CD14-positive monocyte (primary cell): ENCODE results near the gene ME1. TPM values are rescaled to one million over a fixed set of nuclear protein-coding genes. Genes with fewer than 3 reads are reported as not detected.
"Not testable (repeated sequence)": the region's sequence is repeated elsewhere in the genome, so short reads cannot be mapped to it uniquely, and the experiment has no call there.

Experiments
- DNase-seq, 3 donors: peaks; one replicate each; pipeline ENCODE4 v3.0.0-alpha.2; 2011 to 2022
- H2AFZ ChIP-seq: 2 replicates; pipeline ENCODE4 v1.6.0; 2012; ENCODE audit warnings: mild to moderate bottlenecking, low read depth, low read length, inconsistent platforms; ENCODE audit not compliant: insufficient read depth, poor library complexity, severe bottlenecking
- H3K27ac ChIP-seq, 2 donors: 1 replicate in 1 of 2; 2 replicates in 1 of 2; pipeline ENCODE4 v1.5.1; 2012 to 2013; ENCODE audit warnings: low read length in 2 of 2, control low read depth in 1 of 2, inconsistent platforms in 1 of 2, low read depth in 1 of 2, mild to moderate bottlenecking in 1 of 2
- H3K27me3 ChIP-seq, 2 donors: one replicate each; pipeline versions ENCODE4 v1.6.0 to v1.6.1; 2011 to 2013; ENCODE audit warnings: low read length in 2 of 2; ENCODE audit not compliant: control insufficient read depth in 2 of 2, insufficient read depth in 2 of 2
- H3K36me3 ChIP-seq, 2 donors: replicated peaks in 1 of 2; 1 replicate in 1 of 2; 2 replicates in 1 of 2; pipeline versions ENCODE4 v1.5.1 to v1.6.1; 2012 to 2013; ENCODE audit warnings: low read length in 2 of 2, control low read depth in 1 of 2, inconsistent platforms in 1 of 2, mild to moderate bottlenecking in 1 of 2; ENCODE audit not compliant: insufficient read depth in 2 of 2, control insufficient read depth in 1 of 2
- H3K4me1 ChIP-seq, 2 donors: 1 replicate in 1 of 2; 2 replicates in 1 of 2; pipeline versions ENCODE4 v1.5.1 to v1.6.1; 2012 to 2013; ENCODE audit warnings: low read length in 2 of 2, control low read depth in 1 of 2, inconsistent platforms in 1 of 2, mild to moderate bottlenecking in 1 of 2, moderate library complexity in 1 of 2; ENCODE audit not compliant: insufficient read depth in 2 of 2, control insufficient read depth in 1 of 2
- H3K4me2 ChIP-seq: replicated peaks from 2 replicates; pipeline ENCODE3; 2012; ENCODE audit warnings: low read length, moderate library complexity, mild to moderate bottlenecking; ENCODE audit not compliant: poor library complexity, severe bottlenecking; ENCODE audit errors: extremely low read depth
- H3K4me3 ChIP-seq, 3 experiments: fragments of 200-600 bp in 1 of 3; sonication (generic) in 1 of 3; replicated peaks in 1 of 3; 1 replicate in 2 of 3; 2 replicates in 1 of 3; pipeline ENCODE4 v1.5.1; 2011 to 2013; ENCODE audit warnings: low read length in 3 of 3, mild to moderate bottlenecking in 3 of 3, control low read depth in 2 of 3, low read depth in 2 of 3, inconsistent platforms in 1 of 3, moderate library complexity in 1 of 3
- H3K79me2 ChIP-seq: 2 replicates; pipeline ENCODE4 v1.6.0; 2012; ENCODE audit warnings: mild to moderate bottlenecking, control low read depth, inconsistent platforms, low read length, moderate library complexity; ENCODE audit not compliant: insufficient read depth
- H3K9ac ChIP-seq: 2 replicates; pipeline ENCODE4 v1.6.0; 2017; ENCODE audit warnings: low read length, mild to moderate bottlenecking; ENCODE audit not compliant: insufficient read depth, poor library complexity, severe bottlenecking
- H3K9me3 ChIP-seq, 2 donors: replicated peaks in 1 of 2; 1 replicate in 1 of 2; 2 replicates in 1 of 2; pipeline versions ENCODE4 v1.5.1 to v1.6.1; 2012 to 2013; ENCODE audit warnings: low read length in 2 of 2, control low read depth in 1 of 2; ENCODE audit not compliant: control insufficient read depth in 1 of 2, insufficient read depth in 1 of 2
- H4K20me1 ChIP-seq: 2 replicates; pipeline ENCODE4 v1.6.0; 2012; ENCODE audit warnings: mild to moderate bottlenecking, low read length, control low read depth, moderate library complexity; ENCODE audit not compliant: insufficient read depth
- H3K27ac Mint-ChIP-seq, 7 donors: one replicate each; pipeline ENCODE4 v1.8.0; 2020; ENCODE audit warnings: mild to moderate bottlenecking in 7 of 7, mixed read lengths in 7 of 7, moderate library complexity in 6 of 7, inconsistent platforms in 2 of 7
- H3K27me3 Mint-ChIP-seq, 3 donors: one replicate each; pipeline ENCODE4 v1.8.0; 2021 to 2022; ENCODE audit warnings: low read depth in 3 of 3, mild to moderate bottlenecking in 3 of 3, mixed read lengths in 3 of 3, moderate library complexity in 3 of 3, inconsistent platforms in 1 of 3
- H3K36me3 Mint-ChIP-seq, 2 donors: one replicate each; pipeline ENCODE4 v1.8.0; 2020; ENCODE audit warnings: mixed read lengths in 2 of 2, inconsistent platforms in 1 of 2, mild to moderate bottlenecking in 1 of 2
- H3K4me1 Mint-ChIP-seq: one replicate; pipeline ENCODE4 v1.8.0; 2020; ENCODE audit warnings: mild to moderate bottlenecking, mixed read lengths
- H3K4me3 Mint-ChIP-seq, 2 donors: one replicate each; pipeline ENCODE4 v1.8.0; 2020; ENCODE audit warnings: mild to moderate bottlenecking in 2 of 2, mixed read lengths in 2 of 2, moderate library complexity in 1 of 2
- H3K9me3 Mint-ChIP-seq, 7 donors: one replicate each; pipeline ENCODE4 v1.8.0; 2020 to 2022; ENCODE audit warnings: mixed read lengths in 7 of 7, mild to moderate bottlenecking in 6 of 7, moderate library complexity in 6 of 7, inconsistent platforms in 2 of 7
- WGBS: methylation state at CpG from one replicate; pipeline ENCODE4 v1.1.5; 2013; ENCODE audit warnings: missing lambda C conversion rate; ENCODE audit not compliant: insufficient coverage; 5-methylcytosine and 5-hydroxymethylcytosine counted together
- intact Hi-C, 2 donors: fragments of 100-400 bp; cut with micrococcal nuclease; formaldehyde crosslinking; loops; one replicate each; pipeline versions ENCODE4 v1.15.0 to v1.15.1; 2023
- polyA plus RNA-seq, 3 donors: library from polyadenylated mRNA; depleted of rRNA in 1 of 3; unstranded in 2 of 3; stranded (reverse) in 1 of 3; fragments of 300-500 nt in 2 of 3; fragments of >200 nt in 1 of 3; fragmentation: Illumina TruSeq in 2 of 3; gene quantifications; 1 replicate in 2 of 3; 2 replicates in 1 of 3; pipeline ENCODE4 v1.2.3, GENCODE V29; 2012 to 2021
- TF ChIP-seq, protein P1 (sequence below): fragments of 200-600 bp; IDR thresholded peaks from one replicate; pipeline ENCODE4 v1.8.0; 2022; ENCODE audit warnings: antibody characterized with exemption, mild to moderate bottlenecking

ME1 gene
- polyA plus RNA-seq, 3 donors: 1.3 to 4.0 (median 2.1) TPM

DNA sequence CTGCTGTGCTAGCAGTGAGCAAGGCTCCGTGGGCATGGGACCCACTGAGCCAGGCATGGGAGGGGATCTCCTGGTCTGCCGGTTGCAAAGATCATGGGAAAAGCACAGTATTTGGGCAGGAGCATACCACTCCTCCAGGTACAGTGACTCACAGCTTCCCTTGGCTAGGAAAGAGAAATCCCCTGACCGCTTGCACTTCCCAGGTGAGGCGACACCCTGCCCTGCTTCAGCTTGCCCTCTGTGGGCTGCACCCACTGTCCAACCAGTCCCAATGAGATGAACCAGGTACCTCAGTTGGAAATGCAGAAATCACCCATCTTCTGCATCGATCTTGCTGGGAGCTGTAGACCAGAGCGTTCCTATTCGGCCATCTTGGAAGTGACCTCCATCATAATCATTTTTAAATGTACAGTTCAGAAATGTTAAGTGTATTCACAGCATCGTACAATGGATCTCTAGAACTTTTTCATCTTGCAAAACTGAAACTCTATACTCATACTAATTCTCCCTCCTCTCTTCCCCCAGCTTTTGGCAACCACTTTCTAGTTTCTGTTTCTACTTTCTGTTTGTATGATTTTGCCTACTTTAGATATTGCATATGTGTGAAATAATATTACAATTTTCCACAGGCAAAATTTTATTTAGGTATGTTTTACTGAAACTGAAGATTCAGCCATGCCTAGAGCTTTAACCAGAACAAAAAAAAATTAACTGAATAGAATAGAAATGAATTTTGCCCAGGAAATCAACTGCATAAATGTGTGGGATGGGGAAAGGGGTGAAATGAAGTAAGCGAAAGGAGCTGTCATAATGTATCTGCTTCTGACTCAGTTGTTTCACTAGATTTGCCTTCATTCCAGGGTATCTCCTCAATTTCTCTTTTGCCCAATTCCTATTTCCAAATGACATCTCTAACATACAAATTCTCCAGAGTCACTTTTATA, 137.7 kb downstream of the ME1 start:
- Histone ChIP-seq H3K27ac (no peak overlapping the region), H3K4me3 (no peak overlapping the region), H2AFZ (no peak overlapping the region), H3K9ac (no peak overlapping the region), H3K27me3 (no peaks in the 10 kb centered on the region), H3K4me1 (no peaks in the 10 kb centered on the region), H3K4me2 (no peak overlapping the region), H3K79me2 (no peaks in the 10 kb centered on the region), H3K9me3 (no peaks in the 10 kb centered on the region), H3K36me3 (no peaks in the 10 kb centered on the region), H4K20me1 (no peaks in the 10 kb centered on the region)
- H3K27ac Mint-ChIP-seq: no peak overlapping the region
- TF ChIP-seq, protein P1, sequence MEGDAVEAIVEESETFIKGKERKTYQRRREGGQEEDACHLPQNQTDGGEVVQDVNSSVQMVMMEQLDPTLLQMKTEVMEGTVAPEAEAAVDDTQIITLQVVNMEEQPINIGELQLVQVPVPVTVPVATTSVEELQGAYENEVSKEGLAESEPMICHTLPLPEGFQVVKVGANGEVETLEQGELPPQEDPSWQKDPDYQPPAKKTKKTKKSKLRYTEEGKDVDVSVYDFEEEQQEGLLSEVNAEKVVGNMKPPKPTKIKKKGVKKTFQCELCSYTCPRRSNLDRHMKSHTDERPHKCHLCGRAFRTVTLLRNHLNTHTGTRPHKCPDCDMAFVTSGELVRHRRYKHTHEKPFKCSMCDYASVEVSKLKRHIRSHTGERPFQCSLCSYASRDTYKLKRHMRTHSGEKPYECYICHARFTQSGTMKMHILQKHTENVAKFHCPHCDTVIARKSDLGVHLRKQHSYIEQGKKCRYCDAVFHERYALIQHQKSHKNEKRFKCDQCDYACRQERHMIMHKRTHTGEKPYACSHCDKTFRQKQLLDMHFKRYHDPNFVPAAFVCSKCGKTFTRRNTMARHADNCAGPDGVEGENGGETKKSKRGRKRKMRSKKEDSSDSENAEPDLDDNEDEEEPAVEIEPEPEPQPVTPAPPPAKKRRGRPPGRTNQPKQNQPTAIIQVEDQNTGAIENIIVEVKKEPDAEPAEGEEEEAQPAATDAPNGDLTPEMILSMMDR: no peak
- no peak overlapping the region for H3K4me3 Mint-ChIP-seq
- H3K27me3 Mint-ChIP-seq: peaks cover 0 to 5% (median 0%) of the 10 kb centered on the region in 3 donors
- no peaks in the 10 kb centered on the region for H3K36me3 Mint-ChIP-seq
- 100% methylated on average over 2 of the region's 9 CpGs for WGBS
- no peak for DNase-seq
- intact Hi-C loops: no loop called here
- H3K4me1 Mint-ChIP-seq: no peaks in the 10 kb centered on the region
- peaks cover 0 to 6% (median 3%) of the 10 kb centered on the region in 7 donors for H3K9me3 Mint-ChIP-seq

DNA sequence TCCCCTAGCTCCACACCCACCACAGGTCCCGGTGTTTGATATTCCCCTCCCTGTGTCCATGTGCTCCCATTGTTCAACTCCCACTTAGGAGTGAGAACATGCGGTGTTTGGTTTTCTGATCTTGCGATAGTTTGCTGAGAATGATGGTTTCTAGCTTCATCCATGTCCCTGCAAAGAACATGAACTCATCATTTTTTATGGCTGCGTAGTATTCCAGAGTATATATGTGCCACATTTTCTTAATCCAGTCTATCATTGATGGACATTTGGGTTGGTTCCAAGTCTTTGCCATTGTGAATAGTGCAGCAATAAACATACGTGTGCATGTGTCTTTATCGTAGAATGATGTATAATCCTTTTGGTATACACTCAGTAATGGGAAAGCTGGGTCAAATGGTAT, 143.6 kb downstream of the ME1 start:
- H3K9ac ChIP-seq, H4K20me1 ChIP-seq, H3K36me3 Mint-ChIP-seq, H3K9me3 Mint-ChIP-seq, H3K27ac ChIP-seq, H3K36me3 ChIP-seq, H3K79me2 ChIP-seq, DNase-seq, intact Hi-C loops, H3K27me3 ChIP-seq, H3K27me3 Mint-ChIP-seq, H3K4me1 Mint-ChIP-seq, H3K4me2 ChIP-seq, H3K4me1 ChIP-seq, H2AFZ ChIP-seq, H3K27ac Mint-ChIP-seq, H3K9me3 ChIP-seq, H3K4me3 ChIP-seq, H3K4me3 Mint-ChIP-seq: not testable (repeated sequence)
- no CpG with 5 or more reads among the region's 6 CpGs for WGBS
